GM21737 (cell line): Measurements from ENCODE around the gene PVRIG.
"Not testable (repeated sequence)": the region's sequence is repeated elsewhere in the genome, so short reads cannot be mapped to it uniquely, and the experiment has no call there.

Source experiments
- ATAC-seq: cut with Tn5 transposase; IDR thresholded peaks from one replicate; pipeline ENCODE4 v1.9.1; 2021; ENCODE audit warnings: mild to moderate bottlenecking, moderate library complexity; ENCODE audit not compliant: unreplicated experiment

The PVRIG gene

GRCh38 chr7:100270046-100270918, 50.5 kb downstream of the PVRIG start:
- ATAC-seq: not testable (repeated sequence)
